Tibial artery (tissue), 4 donors: Measurements from ENCODE around the gene EHD4.

Experiments
- DNase-seq, 2 donors: peaks; one replicate each; pipeline ENCODE4 v3.0.0-alpha.2; 2019
- H3K27ac ChIP-seq, 2 donors: fragments of 200-600 bp; sonication (generic) in 1 of 2; 1 replicate in 1 of 2; 2 replicates in 1 of 2; pipeline ENCODE4 v1.5.1; 2018 to 2019; ENCODE audit warnings: mild to moderate bottlenecking in 1 of 2
- H3K27me3 ChIP-seq, 2 donors: fragments of 200-600 bp; sonication (generic) in 1 of 2; one replicate each; pipeline versions ENCODE4 v1.5.1 to v1.6.0; 2016 to 2019
- H3K36me3 ChIP-seq, 3 donors: fragments of 200-600 bp; sonication (generic) in 2 of 3; one replicate each; pipeline ENCODE4 v1.5.1; 2016 to 2019; ENCODE audit warnings: mild to moderate bottlenecking in 2 of 3
- H3K4me1 ChIP-seq, 4 donors: fragments of 200-600 bp; sonication (generic) in 2 of 4; 1 replicate in 3 of 4; 2 replicates in 1 of 4; pipeline ENCODE4 v1.5.1; 2016 to 2019
- H3K4me3 ChIP-seq, 2 donors: fragments of 200-600 bp; sonication (generic) in 1 of 2; 1 replicate in 1 of 2; 2 replicates in 1 of 2; pipeline ENCODE4 v1.5.1; 2018 to 2019; ENCODE audit warnings: mild to moderate bottlenecking in 2 of 2
- H3K9me3 ChIP-seq, 3 donors: fragments of 200-600 bp; sonication (generic) in 1 of 3; one replicate each; pipeline ENCODE4 v1.5.1; 2016 to 2019
- CTCF ChIP-seq, 2 experiments: fragments of 200-600 bp in 1 of 2; fragments of 450-650 bp in 1 of 2; IDR thresholded peaks; one replicate each; pipeline ENCODE4 v1.5.1; 2017 to 2019; ENCODE audit warnings: antibody characterized with exemption in 2 of 2, mild to moderate bottlenecking in 1 of 2, moderate library complexity in 1 of 2
- intact Hi-C: fragments of 100-400 bp; cut with DNase I; formaldehyde crosslinking; loops from one replicate; pipeline ENCODE4 v1.15.0; 2023; ENCODE audit warnings: low total_unique reads

Gene EHD4

GRCh38 chr15:41941644-41942415 is 30.5 kb downstream of the EHD4 start:
- Histone ChIP-seq H3K36me3 (peaks cover 0 to 31% (median 13%) of the 10 kb centered on the region in 3 donors), H3K27me3 (no peaks in the 10 kb centered on the region), H3K27ac (no peak overlapping the region), H3K4me1 (peaks cover 0 to 32% (median 23%) of the 10 kb centered on the region in 4 donors), H3K4me3 (no peak overlapping the region), H3K9me3 (no peaks in the 10 kb centered on the region)
- TF ChIP-seq CTCF (IDR thresholded peaks at IDR 0.05) = no peak
- DNase-seq = no peak
- intact Hi-C loops = no loop called here

- no peaks in the 10 kb centered on the region for H3K27me3 ChIP-seq
- H3K27ac ChIP-seq = no peak overlapping the region
- H3K36me3 ChIP-seq = peaks cover 0 to 31% (median 13%) of the 10 kb centered on the region in 3 donors
- peaks cover 0 to 23% (median 18%) of the 10 kb centered on the region in 4 donors for H3K4me1 ChIP-seq
- DNase-seq = no peak
- intact Hi-C loops = no loop called here
- H3K4me3 ChIP-seq = no peak overlapping the region
- no peaks in the 10 kb centered on the region for H3K9me3 ChIP-seq
- no peak for TF ChIP-seq CTCF (IDR thresholded peaks at IDR 0.05)
These were observed 31.9 kb downstream of the EHD4 start for GRCh38 chr15:41940441-41940857.

GRCh38 chr15:41939986-41940385 is 32.4 kb downstream of the EHD4 start:
- intact Hi-C loops = no loop called here
- DNase-seq = no peak
- H3K9me3 ChIP-seq = no peaks in the 10 kb centered on the region
- H3K4me3 ChIP-seq = no peak overlapping the region
- peaks cover 0 to 21% (median 18%) of the 10 kb centered on the region in 4 donors for H3K4me1 ChIP-seq
- no peak overlapping the region for H3K27ac ChIP-seq
- no peaks in the 10 kb centered on the region for H3K27me3 ChIP-seq
- peaks cover 0 to 31% (median 13%) of the 10 kb centered on the region in 3 donors for H3K36me3 ChIP-seq
- TF ChIP-seq CTCF (IDR thresholded peaks at IDR 0.05) = no peak

- TF ChIP-seq CTCF (IDR thresholded peaks at IDR 0.05) = no peak
- H3K9me3 ChIP-seq = no peaks in the 10 kb centered on the region
- no peak for DNase-seq
- H3K27ac ChIP-seq = no peak overlapping the region
- peaks cover 0 to 26% (median 13%) of the 10 kb centered on the region in 3 donors for H3K36me3 ChIP-seq
- H3K27me3 ChIP-seq = no peaks in the 10 kb centered on the region
- H3K4me3 ChIP-seq = no peak overlapping the region
- intact Hi-C loops = no loop called here
- H3K4me1 ChIP-seq = peaks cover 0 to 27% (median 20%) of the 10 kb centered on the region in 4 donors
These were observed 34.8 kb downstream of the EHD4 start for GRCh38 chr15:41937568-41937923.

GRCh38 chr15:41936649-41937567 is 35.4 kb downstream of the EHD4 start:
- peaks cover 0 to 22% (median 13%) of the 10 kb centered on the region in 3 donors for H3K36me3 ChIP-seq
- no peaks in the 10 kb centered on the region for H3K9me3 ChIP-seq
- H3K27ac ChIP-seq = no peak overlapping the region
- TF ChIP-seq CTCF (IDR thresholded peaks at IDR 0.05) = no peak
- no peaks in the 10 kb centered on the region for H3K27me3 ChIP-seq
- no peak overlapping the region for H3K4me3 ChIP-seq
- peaks cover 0 to 34% (median 24%) of the 10 kb centered on the region in 4 donors for H3K4me1 ChIP-seq
- no peak for DNase-seq
- intact Hi-C loops = no loop called here
